ENCODE data around the gene NIPSNAP3A. TPM values are rescaled to one million over a fixed set of nuclear protein-coding genes. Genes with fewer than 3 reads are reported as not detected.

The NIPSNAP3A gene
- polyA plus RNA-seq, 3 donors = 26.9 to 103 (median 97.8) TPM

DNA sequence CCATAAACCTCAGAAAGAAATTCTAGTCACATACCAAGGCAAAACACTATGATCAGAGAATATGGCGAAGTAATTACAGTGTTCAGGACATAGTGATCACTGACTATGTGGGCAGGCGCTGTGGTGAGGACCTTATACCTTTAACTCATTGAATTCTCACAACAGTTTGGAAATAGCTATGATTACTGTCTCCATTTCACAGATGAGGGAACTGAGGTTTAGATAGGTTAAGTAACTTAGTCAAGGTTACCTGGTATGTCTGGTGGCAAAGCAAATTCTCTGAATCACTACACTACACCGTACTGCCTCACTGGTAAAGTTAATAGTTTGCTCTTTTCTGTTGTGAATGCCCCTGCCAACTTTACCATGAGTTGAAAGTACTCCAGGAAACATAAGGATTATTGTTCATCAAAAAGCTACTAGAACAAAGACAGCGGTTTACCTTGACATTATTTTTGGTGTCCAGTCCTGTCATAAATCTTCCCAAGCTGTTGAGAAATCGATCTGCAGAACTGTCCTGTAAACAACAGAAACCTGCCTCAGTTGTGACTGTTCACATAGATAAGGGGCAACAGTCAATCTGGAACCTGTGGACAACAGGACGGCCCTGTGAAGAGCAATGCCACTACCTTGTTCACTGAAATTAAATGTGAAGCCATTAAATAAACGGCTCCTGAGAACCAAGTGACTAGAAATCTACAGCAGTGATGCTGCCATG is 52.7 kb downstream of the NIPSNAP3A start:
- no peak overlapping the region for H2AFZ ChIP-seq (ENCODE audit: insufficient read depth, low read depth, low read length, poor library complexity, severe bottlenecking)

DNA sequence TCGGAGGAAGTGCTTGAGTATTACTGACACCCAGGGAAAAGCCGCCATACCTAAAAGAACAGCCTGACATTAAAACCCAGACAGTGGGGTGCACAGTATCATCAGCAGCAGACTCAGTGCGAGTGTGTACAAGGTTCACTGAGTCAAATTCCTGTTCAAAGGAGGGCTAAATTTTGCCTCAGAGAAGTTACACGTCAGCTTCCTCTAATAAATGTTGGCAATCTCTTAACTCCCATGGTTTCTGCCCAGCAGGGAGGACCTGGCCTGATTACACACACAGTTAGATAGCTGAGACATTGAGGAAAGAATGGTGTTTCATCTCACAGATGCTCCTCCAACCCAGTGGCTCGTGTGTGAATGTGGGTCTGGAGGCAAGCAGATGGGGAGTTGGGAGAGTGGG is 54.6 kb downstream of the NIPSNAP3A start:
- TF ChIP-seq, protein P1, sequence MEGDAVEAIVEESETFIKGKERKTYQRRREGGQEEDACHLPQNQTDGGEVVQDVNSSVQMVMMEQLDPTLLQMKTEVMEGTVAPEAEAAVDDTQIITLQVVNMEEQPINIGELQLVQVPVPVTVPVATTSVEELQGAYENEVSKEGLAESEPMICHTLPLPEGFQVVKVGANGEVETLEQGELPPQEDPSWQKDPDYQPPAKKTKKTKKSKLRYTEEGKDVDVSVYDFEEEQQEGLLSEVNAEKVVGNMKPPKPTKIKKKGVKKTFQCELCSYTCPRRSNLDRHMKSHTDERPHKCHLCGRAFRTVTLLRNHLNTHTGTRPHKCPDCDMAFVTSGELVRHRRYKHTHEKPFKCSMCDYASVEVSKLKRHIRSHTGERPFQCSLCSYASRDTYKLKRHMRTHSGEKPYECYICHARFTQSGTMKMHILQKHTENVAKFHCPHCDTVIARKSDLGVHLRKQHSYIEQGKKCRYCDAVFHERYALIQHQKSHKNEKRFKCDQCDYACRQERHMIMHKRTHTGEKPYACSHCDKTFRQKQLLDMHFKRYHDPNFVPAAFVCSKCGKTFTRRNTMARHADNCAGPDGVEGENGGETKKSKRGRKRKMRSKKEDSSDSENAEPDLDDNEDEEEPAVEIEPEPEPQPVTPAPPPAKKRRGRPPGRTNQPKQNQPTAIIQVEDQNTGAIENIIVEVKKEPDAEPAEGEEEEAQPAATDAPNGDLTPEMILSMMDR (IDR thresholded peaks at IDR 0.05) = no peak
- Mint-ChIP-seq H3K9me3 (no peaks in the 10 kb centered on the region), H3K27me3 (ENCODE audit: low read depth in 3 of 3) (peaks cover 0 to 3% (median 0%) of the 10 kb centered on the region in 3 donors), H3K27ac (peak overlapping the region in 1 of 7 donors; percentile 50), H3K4me1 (peaks cover 2% of the 10 kb centered on the region), H3K36me3 (peaks cover 79 to 96% of the 10 kb centered on the region in 2 donors), H3K4me3 (no peak overlapping the region)
- 87% methylated on average over 3 of the region's 5 CpGs for WGBS (ENCODE audit: insufficient coverage)
- no peak overlapping the region for H3K4me2 ChIP-seq (replicated peaks; ENCODE audit: extremely low read depth, low read length, poor library complexity, severe bottlenecking)
- H3K4me1 ChIP-seq (ENCODE audit: control insufficient read depth in 1 of 2, insufficient read depth in 2 of 2, low read length in 2 of 2) = no peaks in the 10 kb centered on the region
- H3K79me2 ChIP-seq (ENCODE audit: insufficient read depth, low read length) = no peaks in the 10 kb centered on the region
- H3K36me3 ChIP-seq (replicated peaks in 1 of 2; ENCODE audit: control insufficient read depth in 1 of 2, insufficient read depth in 2 of 2, low read length in 2 of 2) = peaks cover 93 to 96% of the 10 kb centered on the region in 2 donors
- H3K9ac ChIP-seq (ENCODE audit: insufficient read depth, low read length, poor library complexity, severe bottlenecking) = no peak overlapping the region
- H3K4me3 ChIP-seq (replicated peaks in 1 of 3; ENCODE audit: low read depth in 2 of 3, low read length in 3 of 3) = no peak overlapping the region
- H2AFZ ChIP-seq (ENCODE audit: insufficient read depth, low read depth, low read length, poor library complexity, severe bottlenecking) = no peak overlapping the region
- no peak for DNase-seq
- H3K27me3 ChIP-seq (ENCODE audit: control insufficient read depth in 2 of 2, insufficient read depth in 2 of 2, low read length in 2 of 2) = no peaks in the 10 kb centered on the region
- no peaks in the 10 kb centered on the region for H3K9me3 ChIP-seq (replicated peaks in 1 of 2; ENCODE audit: control insufficient read depth in 1 of 2, insufficient read depth in 1 of 2, low read length in 2 of 2)
- no peaks in the 10 kb centered on the region for H4K20me1 ChIP-seq (ENCODE audit: insufficient read depth, low read length)
- no peak overlapping the region for H3K27ac ChIP-seq (ENCODE audit: low read depth in 1 of 2, low read length in 2 of 2)
- intact Hi-C loops (cut with micrococcal nuclease) = no loop called here

More for the DNA sequence above, 52.7 kb downstream of the NIPSNAP3A start:
- Histone ChIP-seq H3K36me3 (replicated peaks in 1 of 2; ENCODE audit: control insufficient read depth in 1 of 2, insufficient read depth in 2 of 2, low read length in 2 of 2) (peaks cover 83 to 94% of the 10 kb centered on the region in 2 donors), H3K27me3 (ENCODE audit: control insufficient read depth in 2 of 2, insufficient read depth in 2 of 2, low read length in 2 of 2) (no peaks in the 10 kb centered on the region), H3K4me1 (ENCODE audit: control insufficient read depth in 1 of 2, insufficient read depth in 2 of 2, low read length in 2 of 2) (peaks cover 8 to 11% of the 10 kb centered on the region in 2 donors), H3K9ac (ENCODE audit: insufficient read depth, low read length, poor library complexity, severe bottlenecking) (no peak overlapping the region), H3K9me3 (replicated peaks in 1 of 2; ENCODE audit: control insufficient read depth in 1 of 2, insufficient read depth in 1 of 2, low read length in 2 of 2) (no peaks in the 10 kb centered on the region), H3K79me2 (ENCODE audit: insufficient read depth, low read length) (no peaks in the 10 kb centered on the region), H4K20me1 (ENCODE audit: insufficient read depth, low read length) (no peaks in the 10 kb centered on the region), H3K4me2 (replicated peaks; ENCODE audit: extremely low read depth, low read length, poor library complexity, severe bottlenecking) (no peak overlapping the region), H3K27ac (ENCODE audit: low read depth in 1 of 2, low read length in 2 of 2) (no peak overlapping the region), H3K4me3 (replicated peaks in 1 of 3; ENCODE audit: low read depth in 2 of 3, low read length in 3 of 3) (no peak overlapping the region)
- DNase-seq = no peak
- H3K4me1 Mint-ChIP-seq = peaks cover 19% of the 10 kb centered on the region
- TF ChIP-seq, protein P1 (IDR thresholded peaks at IDR 0.05) = no peak
- H3K27me3 Mint-ChIP-seq (ENCODE audit: low read depth in 3 of 3) = peaks cover 0 to 4% (median 0%) of the 10 kb centered on the region in 3 donors
- no peaks in the 10 kb centered on the region for H3K9me3 Mint-ChIP-seq
- intact Hi-C loops (cut with micrococcal nuclease) = no loop called here
- H3K4me3 Mint-ChIP-seq = no peak overlapping the region
- WGBS (ENCODE audit: insufficient coverage) = 95% methylated on average over 2 of the region's 7 CpGs
- H3K36me3 Mint-ChIP-seq = peaks cover 77 to 95% of the 10 kb centered on the region in 2 donors
- no peak overlapping the region for H3K27ac Mint-ChIP-seq

All from CD14-positive monocyte (primary cell).